Left lung (tissue), 10 donors: ENCODE results near the gene DNPH1. TPM values are rescaled to one million over a fixed set of nuclear protein-coding genes. Genes with fewer than 3 reads are reported as not detected.

Experiments used
- ATAC-seq: fragments of 200-7000 bp; cut with Tn5 transposase; one replicate; pipeline ENCODE4 v1.9.1; 2020; ENCODE audit warnings: moderate library complexity
- DNase-seq, 4 donors: peaks; one replicate each; pipeline ENCODE4 v3.0.0-alpha.2; 2013 to 2020
- H3K27ac ChIP-seq, 2 donors: fragments of 200-600 bp; sonication (generic) in 1 of 2; one replicate each; pipeline versions ENCODE4 v1.5.0 to v1.8.0; 2020 to 2021
- H3K27me3 ChIP-seq, 2 donors: fragments of 200-600 bp; sonication (generic) in 1 of 2; one replicate each; pipeline versions ENCODE4 v1.5.0 to v1.8.0; 2020 to 2021
- H3K36me3 ChIP-seq, 2 donors: fragments of 200-600 bp; sonication (generic) in 1 of 2; one replicate each; pipeline versions ENCODE4 v1.5.0 to v1.8.0; 2020 to 2021
- H3K4me1 ChIP-seq, 2 donors: fragments of 200-600 bp; one replicate each; pipeline ENCODE4 v1.8.0; 2021
- H3K4me3 ChIP-seq, 2 donors: fragments of 200-600 bp; sonication (generic) in 1 of 2; one replicate each; pipeline versions ENCODE4 v1.5.0 to v1.8.0; 2020 to 2021; ENCODE audit warnings: mild to moderate bottlenecking in 1 of 2
- H3K9me3 ChIP-seq, 2 donors: fragments of 200-600 bp; sonication (generic) in 1 of 2; one replicate each; pipeline versions ENCODE4 v1.5.0 to v1.8.0; 2020 to 2021
- intact Hi-C, 2 donors: fragments of 100-400 bp; cut with DNase I; formaldehyde crosslinking; loops; one replicate each; pipeline versions ENCODE4 v1.11.2 to v1.14.2; 2022
- polyA plus RNA-seq, 6 donors: library from polyadenylated mRNA; unstranded; fragments of 120-200 nt; gene quantifications; one replicate each; pipeline ENCODE4 v1.2.1, GENCODE V29; 2013; ENCODE audit not compliant: insufficient read length in 6 of 6
- total RNA-seq, 2 donors: library from RNA; stranded (reverse); fragmentation: NEBNext Ultra II Directional; extraction: Animal tissue kit (Norgen Biotek cat#: 25700); gene quantifications; one replicate each; pipeline ENCODE4 v1.2.1, GENCODE V29; 2021
- TF ChIP-seq, protein P1 (sequence below), 2 donors: fragments of 200-600 bp; sonication (generic) in 1 of 2; IDR thresholded peaks; one replicate each; pipeline versions ENCODE4 v1.5.0 to v1.8.0; 2021; ENCODE audit warnings: antibody characterized with exemption in 2 of 2
- donor health status: DM: no; HTN: yes; CAD: no.
- donor health status: DM: no; HTN: no; CAD: no.

The DNPH1 gene
- total and polyA plus RNA-seq, 8 donors = 26.4 to 49.6 (median 32.9) TPM

DNA sequence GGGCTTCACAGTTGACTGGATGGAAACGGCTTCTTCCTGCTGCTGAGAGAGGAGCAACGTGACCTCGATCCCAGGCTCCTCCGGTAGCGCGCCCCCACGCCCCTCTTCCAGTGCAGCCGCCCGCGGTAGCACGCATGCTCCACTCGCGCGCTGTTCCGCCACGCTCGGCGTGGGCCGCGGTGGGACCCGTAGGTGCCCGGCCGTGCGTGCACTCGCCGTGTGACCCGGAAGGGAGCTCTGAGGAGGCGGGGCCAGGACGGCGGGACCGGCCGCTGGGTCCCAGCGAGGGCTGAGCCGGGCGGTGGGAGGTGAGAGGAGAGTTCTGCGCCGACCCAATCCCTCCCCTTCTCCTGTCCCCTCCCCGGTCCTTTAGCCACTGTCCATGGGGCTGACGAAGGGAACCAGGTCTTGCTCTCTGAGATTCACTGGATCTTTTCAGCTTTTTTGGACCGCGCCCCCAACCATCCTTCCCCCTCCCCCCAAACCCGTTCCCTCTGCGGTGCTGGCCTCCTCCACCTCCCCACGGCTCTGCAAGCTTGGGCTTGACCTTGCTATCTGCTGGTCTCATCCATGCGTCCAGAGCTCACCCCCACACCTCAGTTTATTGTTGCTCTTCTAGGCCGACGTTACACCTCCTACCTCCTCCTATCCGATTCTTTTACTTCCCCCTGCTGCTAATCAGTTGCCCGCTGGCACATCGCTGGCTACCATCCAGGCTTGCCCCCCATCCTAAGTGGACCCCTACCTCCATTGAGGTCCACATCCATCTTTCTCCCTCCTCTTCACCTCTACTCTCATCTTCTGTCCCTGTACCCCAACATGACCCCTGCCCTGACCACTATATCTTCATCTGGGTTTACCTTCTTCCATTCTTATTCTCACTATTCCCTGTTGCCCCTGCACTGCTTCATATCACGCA is 47.1 kb downstream of the DNPH1 start, which contains the start of gene CUL9:
Gene CUL9 (plus strand): TSS at position 255 of the 919 bp plus-strand sequence. CDS start 2,115 bp downstream, outside the sequence.
- DNase-seq (peak; percentile 67 to 99 (median 88)), ATAC-seq (peak; percentile 99)
- H3K27me3 ChIP-seq = no peaks in the 10 kb centered on the region
- intact Hi-C loops = no loop called here
- peaks cover 0 to 61% of the 10 kb centered on the region in 2 donors for H3K36me3 ChIP-seq
- H3K4me1 ChIP-seq = peaks cover 10 to 27% of the 10 kb centered on the region in 2 donors
- H3K27ac ChIP-seq = peak within 1 kb of the TSS; percentile 65 to 73
- no peaks in the 10 kb centered on the region for H3K9me3 ChIP-seq
- TF ChIP-seq, protein P1, sequence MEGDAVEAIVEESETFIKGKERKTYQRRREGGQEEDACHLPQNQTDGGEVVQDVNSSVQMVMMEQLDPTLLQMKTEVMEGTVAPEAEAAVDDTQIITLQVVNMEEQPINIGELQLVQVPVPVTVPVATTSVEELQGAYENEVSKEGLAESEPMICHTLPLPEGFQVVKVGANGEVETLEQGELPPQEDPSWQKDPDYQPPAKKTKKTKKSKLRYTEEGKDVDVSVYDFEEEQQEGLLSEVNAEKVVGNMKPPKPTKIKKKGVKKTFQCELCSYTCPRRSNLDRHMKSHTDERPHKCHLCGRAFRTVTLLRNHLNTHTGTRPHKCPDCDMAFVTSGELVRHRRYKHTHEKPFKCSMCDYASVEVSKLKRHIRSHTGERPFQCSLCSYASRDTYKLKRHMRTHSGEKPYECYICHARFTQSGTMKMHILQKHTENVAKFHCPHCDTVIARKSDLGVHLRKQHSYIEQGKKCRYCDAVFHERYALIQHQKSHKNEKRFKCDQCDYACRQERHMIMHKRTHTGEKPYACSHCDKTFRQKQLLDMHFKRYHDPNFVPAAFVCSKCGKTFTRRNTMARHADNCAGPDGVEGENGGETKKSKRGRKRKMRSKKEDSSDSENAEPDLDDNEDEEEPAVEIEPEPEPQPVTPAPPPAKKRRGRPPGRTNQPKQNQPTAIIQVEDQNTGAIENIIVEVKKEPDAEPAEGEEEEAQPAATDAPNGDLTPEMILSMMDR (IDR thresholded peaks at IDR 0.05) = no peak
- peak within 1 kb of the TSS; percentile 48 to 72 for H3K4me3 ChIP-seq

DNA sequence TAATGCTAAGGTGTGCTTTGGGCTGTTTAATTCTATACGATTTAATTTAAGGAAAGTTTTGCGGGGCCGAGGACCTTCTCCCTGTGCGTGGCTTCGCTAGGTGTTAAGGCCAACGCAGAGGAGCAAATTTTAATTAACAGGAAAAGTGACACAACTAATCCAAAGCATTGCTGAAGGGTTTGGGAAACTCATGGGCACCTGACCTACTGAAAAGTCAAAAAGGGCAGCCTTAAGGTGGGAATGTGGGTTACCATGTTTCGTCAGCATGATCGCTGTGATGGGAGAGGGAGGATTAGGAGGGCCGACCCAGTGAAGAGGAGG is 47.7 kb downstream of the DNPH1 start:
- peaks cover 10 to 29% of the 10 kb centered on the region in 2 donors for H3K4me1 ChIP-seq
- DNase-seq (no peak), ATAC-seq (no peak)
- peak overlapping the region; percentile 48 to 72 for H3K4me3 ChIP-seq
- intact Hi-C loops = no loop called here
- H3K9me3 ChIP-seq = no peaks in the 10 kb centered on the region
- H3K27me3 ChIP-seq = no peaks in the 10 kb centered on the region
- H3K27ac ChIP-seq = peak overlapping the region; percentile 65 to 73
- TF ChIP-seq, protein P1 (IDR thresholded peaks at IDR 0.05) = no peak
- peaks cover 0 to 61% of the 10 kb centered on the region in 2 donors for H3K36me3 ChIP-seq

- H3K4me1 ChIP-seq = peaks cover 10 to 35% of the 10 kb centered on the region in 2 donors
- TF ChIP-seq, protein P1 (IDR thresholded peaks at IDR 0.05) = no peak
- H3K9me3 ChIP-seq = no peaks in the 10 kb centered on the region
- ATAC-seq (no peak), DNase-seq (no peak)
- peaks cover 0 to 61% of the 10 kb centered on the region in 2 donors for H3K36me3 ChIP-seq
- H3K27me3 ChIP-seq = no peaks in the 10 kb centered on the region
- intact Hi-C loops = no loop called here
- H3K4me3 ChIP-seq = no peak overlapping the region
- H3K27ac ChIP-seq = no peak overlapping the region
Observed at GRCh38 chr6:43180985-43181384, 48.3 kb downstream of the DNPH1 start.

- no peak for DNase-seq
- H3K36me3 ChIP-seq = peaks cover 0 to 62% of the 10 kb centered on the region in 2 donors
- no peaks in the 10 kb centered on the region for H3K9me3 ChIP-seq
- TF ChIP-seq, protein P1 (IDR thresholded peaks at IDR 0.05) = no peak
- no peaks in the 10 kb centered on the region for H3K27me3 ChIP-seq
- no peak overlapping the region for H3K4me3 ChIP-seq
- ATAC-seq = no peak
- intact Hi-C loops = no loop called here
- no peak overlapping the region for H3K27ac ChIP-seq
- peaks cover 15 to 44% of the 10 kb centered on the region in 2 donors for H3K4me1 ChIP-seq
Observed at GRCh38 chr6:43180058-43180457, 49.2 kb downstream of the DNPH1 start.
